Astrocyte of the hippocampus (primary cell): ENCODE results near the gene SLC6A13.

Experiments used
- DNase-seq: peaks from one replicate; pipeline ENCODE4 v3.0.0; 2011; ENCODE audit warnings: low read depth, low spot score

SLC6A13 gene

DNA sequence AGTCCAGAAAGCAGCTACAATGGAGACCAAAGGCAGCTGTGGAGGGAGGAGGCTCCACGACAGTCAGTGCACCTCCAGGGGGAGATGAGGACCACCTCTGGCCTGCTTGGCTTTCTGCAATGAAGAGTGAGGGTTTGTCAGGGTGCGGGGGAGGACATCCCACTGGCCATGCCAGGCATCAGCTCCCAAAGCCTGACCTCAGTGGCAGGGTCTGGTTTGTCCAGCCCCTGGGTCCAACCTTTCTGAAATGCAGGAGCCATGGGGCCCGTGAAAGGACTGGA lies 83.9 kb downstream of the SLC6A13 start:
- no peak for DNase-seq

- no peak for DNase-seq
These were observed 84.4 kb downstream of the SLC6A13 start for GRCh38 chr12:177980-178828.

DNA sequence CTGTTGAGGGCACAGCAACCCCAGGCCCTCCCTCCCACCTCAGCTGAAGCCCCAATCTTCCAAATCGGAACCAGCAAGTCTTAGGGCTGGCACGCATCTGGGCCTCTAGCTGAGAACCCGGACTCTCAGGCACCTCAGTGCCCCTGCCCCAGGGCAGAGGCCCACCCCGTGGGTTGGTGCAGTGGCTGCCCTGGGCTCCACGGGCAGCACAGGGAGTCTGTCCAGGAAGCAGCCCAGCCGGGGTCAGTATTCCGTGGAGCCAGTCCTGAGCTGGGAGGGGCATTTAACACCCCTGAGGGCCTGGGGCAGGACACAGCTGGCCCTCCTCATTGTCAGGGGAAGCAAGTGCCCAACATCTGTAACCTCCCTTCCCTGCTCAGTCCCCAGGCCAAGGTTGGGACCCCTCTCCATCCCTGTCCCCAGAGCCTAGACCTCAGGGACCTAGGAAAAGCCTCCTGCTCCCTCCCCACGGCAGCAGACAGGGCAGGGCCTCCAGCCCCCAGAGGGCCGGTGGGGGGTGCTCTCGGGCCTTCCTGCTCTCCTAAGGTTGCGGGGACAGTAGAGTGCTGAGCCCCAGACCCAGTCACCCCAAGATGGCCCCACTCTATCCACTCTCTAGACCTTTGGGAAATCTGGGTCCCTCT lies 85.2 kb downstream of the SLC6A13 start:
- no peak for DNase-seq

DNA sequence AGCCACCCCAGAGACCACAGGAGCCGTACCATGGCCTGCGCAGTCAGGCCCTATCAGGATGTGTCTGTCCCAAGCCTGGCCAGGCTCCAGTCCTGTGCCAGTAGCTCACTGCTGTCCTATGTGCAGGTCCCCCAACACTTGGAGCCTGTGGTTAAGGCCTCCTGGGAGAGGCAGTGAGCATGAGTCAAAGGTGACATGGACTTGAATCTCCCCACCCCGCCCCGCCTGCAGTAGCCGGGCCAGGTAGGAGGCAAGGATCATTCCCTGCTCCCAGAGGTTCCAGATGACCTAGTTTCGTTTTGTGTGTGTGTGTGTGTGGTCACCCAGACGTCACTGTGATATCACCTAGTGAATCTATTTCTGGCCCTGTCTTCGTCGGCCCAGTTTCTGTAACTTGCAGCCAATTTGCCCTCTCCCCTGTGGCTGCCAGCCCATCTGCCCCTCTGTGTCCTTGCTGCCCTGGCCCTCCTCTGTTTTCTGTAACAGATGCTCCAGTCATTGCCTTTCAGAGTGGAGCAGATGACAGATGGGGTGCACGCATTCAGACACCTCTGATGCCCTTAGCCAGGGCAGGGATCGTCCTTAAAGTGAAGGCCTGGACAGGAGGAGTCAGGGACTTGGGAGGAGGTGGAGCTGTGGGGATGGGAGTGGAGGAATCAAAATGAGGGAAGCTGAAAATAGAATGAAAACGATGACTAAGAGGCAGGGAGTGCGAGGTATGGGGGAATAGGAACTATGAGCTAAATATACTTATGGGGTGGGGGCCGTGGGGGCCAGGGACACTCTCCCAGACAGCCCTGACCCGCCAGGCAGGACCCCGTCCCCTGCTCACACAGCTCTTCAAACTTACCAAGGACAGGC lies 86.1 kb downstream of the SLC6A13 start:
- peak; percentile 56 for DNase-seq

DNA sequence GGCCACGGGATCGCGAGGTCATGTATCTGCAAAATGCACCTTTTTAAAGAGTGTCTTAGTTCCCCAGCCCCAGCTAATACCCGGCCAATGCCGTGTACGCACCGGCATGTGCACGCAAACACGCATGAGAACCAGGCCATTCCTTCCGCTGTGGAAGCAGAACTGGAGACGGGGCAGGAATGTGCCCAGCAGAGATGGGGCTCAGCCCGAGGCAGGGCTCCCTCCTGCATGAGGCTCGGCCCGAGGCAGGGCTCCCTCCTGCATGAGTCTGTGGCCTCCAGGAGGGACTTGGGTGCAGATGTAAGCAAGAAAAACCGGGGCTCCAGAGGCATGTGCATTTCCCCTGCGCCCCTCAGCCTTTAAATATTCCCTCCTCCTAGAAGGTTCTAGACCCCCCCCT lies 86.9 kb downstream of the SLC6A13 start:
- no peak for DNase-seq

DNA sequence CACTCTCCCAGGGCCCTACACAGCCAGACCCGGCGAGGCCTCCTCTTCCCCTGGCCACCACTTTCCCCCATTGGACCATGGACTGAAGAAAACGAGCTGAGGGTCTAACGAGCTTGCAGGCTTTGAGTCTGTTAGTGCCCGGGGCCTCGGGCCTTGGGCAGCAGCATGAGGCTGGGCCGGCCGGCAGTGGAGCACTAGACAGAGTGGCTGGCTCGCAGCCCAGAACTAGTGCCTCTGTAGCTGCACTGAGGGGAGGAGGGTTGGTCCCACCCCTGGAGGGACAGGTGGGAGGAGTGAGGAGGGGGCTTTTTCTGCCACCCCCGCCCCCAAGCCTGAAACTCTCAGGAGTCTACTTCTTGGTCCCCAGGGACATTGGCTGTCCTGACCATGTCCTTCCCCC lies 87.4 kb downstream of the SLC6A13 start:
- peak; percentile 52 for DNase-seq

DNA sequence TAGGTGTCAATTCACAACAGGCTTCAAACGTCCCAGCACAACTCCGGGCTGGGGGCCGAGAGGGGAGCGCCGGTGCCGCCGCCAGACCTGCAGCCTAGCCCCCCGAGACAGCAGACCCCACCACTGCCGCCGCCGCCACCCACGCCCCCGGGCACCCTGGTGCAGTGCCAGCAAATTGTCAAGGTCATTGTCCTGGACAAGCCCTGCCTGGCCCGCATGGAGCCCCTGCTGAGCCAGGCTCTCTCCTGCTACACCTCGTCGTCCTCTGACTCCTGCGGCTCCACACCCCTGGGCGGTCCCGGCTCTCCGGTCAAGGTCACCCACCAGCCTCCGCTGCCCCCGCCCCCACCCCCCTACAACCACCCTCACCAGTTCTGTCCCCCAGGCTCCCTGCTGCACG lies 88.0 kb downstream of the SLC6A13 start:
- no peak for DNase-seq

DNA sequence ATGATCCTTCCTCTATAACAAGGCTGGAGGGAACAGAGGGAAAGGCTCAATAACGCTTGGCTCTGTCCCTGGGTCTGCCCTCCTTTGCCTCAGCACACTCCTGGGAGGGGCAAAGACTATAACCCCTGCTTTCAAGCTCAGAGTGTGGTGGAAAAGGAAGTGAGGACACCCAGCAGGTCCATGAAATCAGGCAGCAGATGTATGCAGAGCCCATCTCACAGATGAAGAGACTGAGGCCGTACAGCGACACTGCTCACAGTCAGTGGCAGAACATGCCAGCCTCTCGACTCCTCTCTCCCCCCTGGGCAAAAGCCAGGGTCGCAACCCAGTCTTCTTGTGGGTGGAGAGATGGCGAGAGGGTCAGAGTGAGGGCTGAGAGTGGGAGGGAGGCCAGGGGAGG lies 88.5 kb downstream of the SLC6A13 start:
- no peak for DNase-seq

GRCh38 chr12:172732-173161 lies 89.9 kb downstream of the SLC6A13 start:
- DNase-seq: no peak

- DNase-seq: no peak
These were observed 90.6 kb downstream of the SLC6A13 start for GRCh38 chr12:171743-172676.

GRCh38 chr12:171276-171675 lies 91.4 kb downstream of the SLC6A13 start:
- DNase-seq: no peak
